Measurements from ENCODE around the gene CSRP2. TPM values are rescaled to one million over a fixed set of nuclear protein-coding genes. Genes with fewer than 3 reads are reported as not detected.

CSRP2 gene
- polyA plus RNA-seq, 3 donors: 0.07 TPM; not detected in 2

DNA sequence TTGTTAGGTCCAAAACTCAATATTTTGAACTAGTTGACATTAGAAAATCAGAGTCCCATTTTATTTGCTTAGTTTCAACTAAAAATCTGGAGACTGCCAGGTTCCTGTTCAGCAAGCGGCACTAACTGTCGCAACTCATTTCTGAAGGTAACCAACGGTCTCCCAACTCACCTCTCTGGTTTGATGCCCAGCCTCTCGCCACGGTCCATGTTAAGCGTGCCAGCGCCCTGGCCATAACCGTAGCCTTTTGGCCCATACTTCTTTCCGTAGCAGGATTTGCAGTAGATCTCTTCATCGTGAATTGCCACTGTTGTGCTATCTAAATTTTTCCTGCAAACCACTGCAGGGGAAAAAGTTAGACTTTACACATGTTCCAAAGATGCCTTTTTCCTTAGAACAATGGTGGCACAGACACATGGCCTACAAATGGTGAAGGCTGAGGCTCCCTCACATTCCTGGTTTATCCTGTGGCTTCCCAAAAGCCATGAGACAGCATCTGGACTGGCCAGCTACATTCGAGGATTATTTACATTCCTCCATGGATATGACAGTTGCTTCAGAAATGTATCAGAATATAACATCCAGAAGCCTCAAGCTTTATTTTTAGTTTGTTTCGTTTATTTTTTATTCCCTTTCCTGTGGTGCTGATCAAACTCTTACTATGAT, 15.7 kb downstream of the CSRP2 start:
- intact Hi-C loops (cut with micrococcal nuclease): no loop called here
- Histone ChIP-seq H3K4me1 (ENCODE audit: control insufficient read depth in 1 of 2, insufficient read depth in 2 of 2, low read length in 2 of 2) (no peaks in the 10 kb centered on the region), H3K27me3 (ENCODE audit: control insufficient read depth in 2 of 2, insufficient read depth in 2 of 2, low read length in 2 of 2) (no peaks in the 10 kb centered on the region), H3K4me3 (replicated peaks in 1 of 3; ENCODE audit: low read depth in 2 of 3, low read length in 3 of 3) (no peak overlapping the region), H3K4me2 (replicated peaks; ENCODE audit: extremely low read depth, low read length, poor library complexity, severe bottlenecking) (no peak overlapping the region), H3K36me3 (replicated peaks in 1 of 2; ENCODE audit: control insufficient read depth in 1 of 2, insufficient read depth in 2 of 2, low read length in 2 of 2) (no peaks in the 10 kb centered on the region), H3K9me3 (replicated peaks in 1 of 2; ENCODE audit: control insufficient read depth in 1 of 2, insufficient read depth in 1 of 2, low read length in 2 of 2) (no peaks in the 10 kb centered on the region), H3K9ac (ENCODE audit: insufficient read depth, low read length, poor library complexity, severe bottlenecking) (no peak overlapping the region), H3K27ac (ENCODE audit: low read depth in 1 of 2, low read length in 2 of 2) (no peak overlapping the region), H4K20me1 (ENCODE audit: insufficient read depth, low read length) (no peaks in the 10 kb centered on the region), H3K79me2 (ENCODE audit: insufficient read depth, low read length) (no peaks in the 10 kb centered on the region), H2AFZ (ENCODE audit: insufficient read depth, low read depth, low read length, poor library complexity, severe bottlenecking) (no peak overlapping the region)
- H3K27me3 Mint-ChIP-seq (ENCODE audit: low read depth in 3 of 3): peaks cover 0 to 3% (median 0%) of the 10 kb centered on the region in 3 donors
- H3K4me3 Mint-ChIP-seq: no peak overlapping the region
- no peaks in the 10 kb centered on the region for H3K36me3 Mint-ChIP-seq
- no peak for TF ChIP-seq CTCF (IDR thresholded peaks at IDR 0.05)
- no peaks in the 10 kb centered on the region for H3K4me1 Mint-ChIP-seq
- no peak for DNase-seq
- 98% methylated on average over 10 of the region's 12 CpGs for WGBS (ENCODE audit: insufficient coverage)
- no peaks in the 10 kb centered on the region for H3K9me3 Mint-ChIP-seq
- H3K27ac Mint-ChIP-seq: no peak overlapping the region

DNA sequence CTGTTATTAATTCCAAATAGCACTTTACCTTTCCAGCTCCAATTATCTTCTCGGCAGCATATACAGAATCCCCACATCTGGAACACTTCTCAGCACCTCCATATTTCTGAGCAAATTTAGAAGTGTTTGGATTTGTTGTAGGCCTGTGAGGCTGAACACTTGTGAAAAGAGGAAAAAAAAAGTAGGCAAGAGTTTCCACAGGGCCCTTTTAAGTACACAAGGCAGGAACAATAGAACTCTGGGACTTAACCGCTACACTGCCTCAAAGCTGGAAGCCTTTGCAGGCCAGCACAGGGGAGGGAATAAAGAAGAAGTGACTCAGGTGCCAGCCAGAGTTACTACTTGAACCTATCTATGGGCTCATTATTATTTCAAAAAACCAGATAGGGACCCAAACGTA, 18.6 kb downstream of the CSRP2 start:
- Histone ChIP-seq H3K9me3 (replicated peaks in 1 of 2; ENCODE audit: control insufficient read depth in 1 of 2, insufficient read depth in 1 of 2, low read length in 2 of 2) (peaks cover 3 to 4% of the 10 kb centered on the region in 2 donors), H3K27me3 (ENCODE audit: control insufficient read depth in 2 of 2, insufficient read depth in 2 of 2, low read length in 2 of 2) (no peaks in the 10 kb centered on the region), H3K79me2 (ENCODE audit: insufficient read depth, low read length) (no peaks in the 10 kb centered on the region), H3K36me3 (replicated peaks in 1 of 2; ENCODE audit: control insufficient read depth in 1 of 2, insufficient read depth in 2 of 2, low read length in 2 of 2) (peaks cover 4 to 5% of the 10 kb centered on the region in 2 donors), H3K9ac (ENCODE audit: insufficient read depth, low read length, poor library complexity, severe bottlenecking) (no peak overlapping the region), H3K4me1 (ENCODE audit: control insufficient read depth in 1 of 2, insufficient read depth in 2 of 2, low read length in 2 of 2) (no peaks in the 10 kb centered on the region), H2AFZ (ENCODE audit: insufficient read depth, low read depth, low read length, poor library complexity, severe bottlenecking) (no peak overlapping the region), H3K27ac (ENCODE audit: low read depth in 1 of 2, low read length in 2 of 2) (no peak overlapping the region), H4K20me1 (ENCODE audit: insufficient read depth, low read length) (no peaks in the 10 kb centered on the region), H3K4me3 (replicated peaks in 1 of 3; ENCODE audit: low read depth in 2 of 3, low read length in 3 of 3) (no peak overlapping the region), H3K4me2 (replicated peaks; ENCODE audit: extremely low read depth, low read length, poor library complexity, severe bottlenecking) (no peak overlapping the region)
- intact Hi-C loops (cut with micrococcal nuclease): no loop called here
- H3K36me3 Mint-ChIP-seq: peaks cover 7 to 8% of the 10 kb centered on the region in 2 donors
- no peaks in the 10 kb centered on the region for H3K27me3 Mint-ChIP-seq (ENCODE audit: low read depth in 3 of 3)
- no peak overlapping the region for H3K27ac Mint-ChIP-seq
- DNase-seq: no peak
- TF ChIP-seq CTCF (IDR thresholded peaks at IDR 0.05): no peak
- H3K4me1 Mint-ChIP-seq: no peaks in the 10 kb centered on the region
- no peak overlapping the region for H3K4me3 Mint-ChIP-seq
- peaks cover 0 to 9% (median 0%) of the 10 kb centered on the region in 7 donors for H3K9me3 Mint-ChIP-seq
- WGBS (ENCODE audit: insufficient coverage): 100% methylated on average over 1 of the region's 3 CpGs
